GM19023 (cell line): ENCODE measurements around the gene TP53AIP1.
"Not testable (repeated sequence)": the region's sequence is repeated elsewhere in the genome, so short reads cannot be mapped to it uniquely, and the experiment has no call there.

ENCODE experiments used
- ATAC-seq: cut with Tn5 transposase; IDR thresholded peaks from one replicate; pipeline ENCODE4 v1.9.1; 2021; ENCODE audit warnings: mild to moderate bottlenecking, moderate library complexity; ENCODE audit not compliant: unreplicated experiment

Gene TP53AIP1

DNA sequence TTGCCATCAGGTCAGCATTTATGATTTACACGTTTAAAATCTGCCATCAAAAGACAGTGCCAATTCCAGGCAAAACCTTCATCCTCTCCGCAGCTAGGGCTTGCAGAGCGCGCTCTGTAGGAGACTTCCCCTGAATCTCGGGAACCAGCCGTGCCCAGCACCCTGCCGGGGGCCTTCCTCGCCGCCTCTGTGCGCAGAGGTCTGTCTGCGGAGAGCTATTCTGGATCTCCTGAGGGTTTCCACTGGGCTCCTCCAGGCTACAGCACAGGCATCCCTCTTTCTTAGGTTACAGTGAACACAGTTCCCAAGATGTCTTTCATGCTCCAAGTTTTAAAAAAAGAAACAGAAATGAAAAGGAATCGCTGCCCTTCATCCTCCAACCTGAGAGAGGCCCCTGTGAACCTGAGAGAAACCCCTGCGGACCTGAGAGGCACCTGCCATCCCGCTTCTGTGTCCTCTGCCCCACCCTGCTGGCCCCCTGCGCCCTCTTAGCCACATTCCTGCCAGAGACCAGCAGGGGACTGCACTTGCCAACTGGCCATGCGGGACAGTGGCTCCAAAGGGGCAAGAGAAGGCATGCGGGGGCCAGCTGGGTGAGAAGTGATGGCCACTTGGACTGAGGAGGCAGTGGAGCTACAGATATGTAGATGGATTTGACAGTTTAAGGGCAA, 16.1 kb downstream of the TP53AIP1 start:
- no peak for ATAC-seq

DNA sequence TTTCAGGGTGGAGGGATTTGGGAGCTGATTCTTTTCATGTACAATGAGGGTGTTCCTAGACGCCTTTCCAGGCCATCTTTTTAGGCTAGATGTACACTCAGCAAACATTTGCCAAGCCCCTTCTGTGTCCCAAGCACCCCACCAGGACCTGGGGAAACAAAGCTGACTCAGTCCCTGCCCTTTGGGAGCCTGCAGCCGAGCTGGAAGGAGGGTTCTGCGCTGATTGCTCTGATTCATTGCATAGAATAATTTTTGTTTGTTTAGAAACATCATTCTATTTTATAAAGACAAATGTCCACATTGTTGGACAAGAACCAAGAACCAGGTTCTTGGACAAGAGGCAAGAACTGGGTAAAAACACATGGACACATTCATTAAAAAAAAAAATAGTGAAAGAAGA, 16.7 kb downstream of the TP53AIP1 start:
- ATAC-seq: no peak

DNA sequence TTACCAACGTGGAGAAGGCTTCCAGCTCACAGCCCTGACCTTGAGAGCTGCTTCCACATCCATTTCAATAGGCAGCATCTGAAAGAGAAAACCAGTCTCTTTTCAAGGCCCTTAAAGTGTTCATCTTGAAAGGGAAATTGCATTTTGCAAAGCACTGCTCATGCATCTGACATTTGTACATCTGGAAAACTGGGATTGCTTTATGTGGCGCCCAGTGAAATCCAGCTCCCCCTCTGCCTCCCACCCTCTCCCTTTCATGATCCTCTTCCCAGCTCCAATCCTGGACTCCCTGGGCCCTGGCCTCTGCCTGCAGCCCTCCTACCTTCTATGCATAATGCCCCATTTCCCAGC, 17.4 kb downstream of the TP53AIP1 start:
- ATAC-seq: no peak

DNA sequence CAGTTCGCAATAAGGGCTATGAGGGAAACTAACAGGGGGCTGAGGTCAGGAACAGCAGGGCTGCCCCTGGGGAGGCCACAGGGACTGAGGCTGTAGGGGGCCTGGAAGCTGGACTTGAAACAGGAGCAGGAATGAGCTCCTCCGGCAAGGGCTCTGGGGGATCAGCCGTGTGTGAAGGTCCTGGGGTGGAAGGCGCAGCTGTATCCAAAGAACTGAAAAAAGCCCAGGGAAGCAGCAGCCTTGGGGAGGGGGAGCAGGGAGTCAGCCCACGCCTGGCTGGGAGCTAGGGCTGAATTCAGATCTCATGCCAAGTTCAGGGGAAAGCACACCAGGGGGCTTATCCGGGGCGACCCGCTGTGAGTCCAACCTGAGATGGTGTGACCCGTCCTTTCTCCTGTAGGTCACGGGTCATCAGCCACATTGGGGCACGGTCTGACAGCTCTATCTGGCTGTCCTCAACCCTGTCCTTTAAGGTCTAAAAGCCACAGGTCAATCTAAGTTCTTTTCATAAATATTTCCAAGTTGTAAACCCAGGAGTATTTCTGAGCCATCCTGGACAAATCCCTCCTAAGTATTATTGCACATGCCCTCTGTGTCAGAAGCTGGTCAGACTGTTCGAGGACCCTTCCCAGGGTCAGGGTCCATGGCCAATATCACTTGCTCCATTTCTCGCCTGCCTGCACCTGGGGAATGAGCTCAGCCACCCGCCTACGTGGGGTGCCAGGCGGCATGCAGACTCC, 18.0 kb downstream of the TP53AIP1 start:
- ATAC-seq: no peak

DNA sequence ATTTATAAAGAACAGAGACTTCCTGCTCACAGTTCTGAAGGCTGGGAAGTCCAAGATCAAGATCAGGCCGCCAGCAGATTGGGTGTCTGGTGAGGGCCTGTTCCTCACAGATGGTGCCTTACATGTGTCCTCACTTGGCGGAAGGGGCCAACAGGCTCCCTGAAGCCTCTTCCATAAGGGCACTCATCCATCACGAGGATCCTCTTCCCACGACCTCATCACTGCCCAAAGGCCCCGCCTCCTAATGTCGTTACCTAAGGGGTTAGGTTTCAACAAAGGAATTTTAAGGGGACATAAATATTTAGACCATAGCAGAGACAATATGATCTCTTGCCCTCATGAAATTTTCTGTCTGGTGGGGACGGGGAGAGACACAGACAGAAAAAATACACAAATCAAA, 18.6 kb downstream of the TP53AIP1 start:
- no peak for ATAC-seq

DNA sequence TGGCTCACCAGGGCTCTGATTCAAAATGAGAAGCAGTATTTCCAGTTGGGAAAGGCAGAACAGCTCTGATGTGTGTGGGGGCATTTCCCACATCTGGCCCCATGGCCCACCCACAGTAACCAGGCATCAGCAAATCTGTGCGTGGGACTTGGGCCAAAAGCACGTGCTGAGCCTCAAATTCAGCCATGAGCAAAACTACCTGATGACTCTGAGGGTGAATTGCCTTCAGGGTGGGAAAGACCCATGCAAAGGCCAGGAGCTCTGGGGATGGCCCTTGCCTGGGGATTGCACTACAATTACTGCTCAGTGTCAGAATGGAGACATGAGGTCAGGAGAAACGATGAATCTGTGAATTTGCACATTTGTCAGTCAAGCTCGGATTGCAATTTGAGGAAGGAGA, 20.9 kb downstream of the TP53AIP1 start:
- ATAC-seq: no peak

DNA sequence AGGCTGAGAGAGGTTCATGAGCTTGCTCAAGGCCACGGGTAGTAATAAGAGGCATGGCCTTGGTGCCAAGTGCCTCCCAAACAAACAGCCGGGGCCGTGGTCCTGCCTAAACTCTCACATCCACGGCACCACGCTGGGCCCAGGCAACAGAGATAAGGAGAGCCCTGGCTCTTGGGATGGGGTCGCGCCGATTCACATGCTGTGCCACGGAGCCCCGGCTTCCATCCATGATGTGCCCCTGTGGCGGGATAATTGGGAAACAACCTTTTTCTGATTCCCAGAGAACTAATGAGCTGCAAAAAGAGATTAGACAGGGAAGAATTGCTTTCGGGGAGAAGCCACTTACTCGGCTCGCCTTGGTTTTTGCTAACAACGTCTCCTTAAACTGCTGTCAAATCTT, 22.0 kb downstream of the TP53AIP1 start:
- ATAC-seq: no peak

DNA sequence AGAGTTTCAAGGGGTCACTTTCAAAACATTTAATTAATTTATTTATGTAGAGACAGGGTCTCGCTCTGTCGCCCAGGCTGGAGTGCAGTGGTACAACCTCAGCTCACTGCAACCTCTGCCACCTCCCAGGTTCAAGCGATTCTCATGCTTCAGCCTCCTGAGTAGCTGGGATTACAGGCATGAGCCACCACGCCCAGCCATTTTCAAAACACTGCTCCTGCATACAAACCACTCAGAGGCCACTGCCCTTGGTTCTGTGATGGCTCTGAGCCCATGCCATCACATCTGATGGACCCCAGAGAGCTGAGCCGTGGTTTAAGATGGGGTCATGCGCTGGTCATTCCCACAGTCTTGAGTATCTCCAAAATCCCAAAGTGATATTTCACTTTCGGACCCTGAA, 23.0 kb downstream of the TP53AIP1 start:
- not testable (repeated sequence) for ATAC-seq

DNA sequence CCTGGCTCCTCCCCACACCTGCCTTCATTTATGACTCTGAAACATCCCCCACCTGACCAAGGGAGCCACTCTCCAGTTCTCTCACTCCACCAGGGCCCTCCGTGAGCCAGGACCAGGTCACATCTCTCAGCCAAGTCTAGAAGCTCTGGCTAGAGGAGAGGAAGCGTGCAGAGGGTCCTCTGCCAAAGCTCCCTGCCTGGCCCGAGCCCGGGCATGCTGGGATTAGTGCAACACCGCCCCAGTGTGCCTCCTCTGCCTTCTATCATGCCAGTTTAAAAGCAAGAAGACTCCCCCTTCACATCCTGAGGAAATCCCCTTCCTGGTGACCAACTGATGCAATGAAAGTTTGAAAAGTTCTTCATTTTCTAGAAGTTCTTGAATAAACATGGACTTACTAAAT, 23.5 kb downstream of the TP53AIP1 start:
- no peak for ATAC-seq

DNA sequence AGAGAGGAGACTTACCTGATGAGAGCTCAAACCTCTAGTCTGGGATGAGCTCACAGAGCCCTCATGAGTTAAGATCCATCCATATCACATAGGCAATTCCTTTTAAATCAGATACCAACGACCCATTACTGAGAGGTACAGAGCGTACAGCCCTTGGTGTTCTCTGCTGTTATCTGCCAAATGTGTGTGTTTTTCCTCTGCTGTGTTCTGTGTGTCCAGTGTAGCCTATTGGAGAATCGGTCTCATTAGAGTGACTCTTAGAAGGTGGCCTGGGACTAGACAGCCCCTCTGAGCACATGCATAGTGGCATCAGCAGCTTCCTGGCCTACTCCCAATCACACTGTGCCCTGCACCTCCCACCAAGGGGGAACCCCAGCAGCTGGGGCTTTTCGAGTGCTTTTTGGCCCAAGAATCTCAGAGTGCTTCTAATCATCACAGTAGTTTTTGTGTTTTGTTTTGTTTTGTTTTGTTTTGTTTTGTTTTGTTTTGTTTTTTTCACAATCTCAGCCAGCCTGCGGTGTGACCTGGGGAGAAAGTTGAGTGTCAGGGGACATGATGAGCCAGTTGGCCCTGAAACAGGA, 25.4 kb downstream of the TP53AIP1 start:
- ATAC-seq: no peak

DNA sequence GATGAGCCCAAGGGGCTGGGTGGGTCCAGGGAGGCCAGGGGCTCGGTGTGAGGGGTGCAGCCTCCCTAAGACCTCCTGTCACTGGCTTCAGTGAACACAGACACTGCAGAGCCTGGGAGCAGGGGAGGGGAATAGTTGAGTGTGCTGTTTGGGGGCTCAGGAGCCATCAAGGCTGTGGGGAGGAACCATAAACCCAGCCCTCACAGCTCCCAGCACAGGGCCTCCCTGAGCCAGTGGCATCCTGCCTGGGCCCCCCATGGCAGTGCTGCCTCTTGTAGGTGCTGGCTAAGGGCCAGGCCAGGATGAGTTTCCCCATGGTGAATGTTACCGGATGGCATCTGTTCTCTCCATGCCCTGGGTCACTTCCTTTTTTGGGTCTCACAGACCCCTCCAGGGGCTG, 26.0 kb downstream of the TP53AIP1 start:
- no peak for ATAC-seq

DNA sequence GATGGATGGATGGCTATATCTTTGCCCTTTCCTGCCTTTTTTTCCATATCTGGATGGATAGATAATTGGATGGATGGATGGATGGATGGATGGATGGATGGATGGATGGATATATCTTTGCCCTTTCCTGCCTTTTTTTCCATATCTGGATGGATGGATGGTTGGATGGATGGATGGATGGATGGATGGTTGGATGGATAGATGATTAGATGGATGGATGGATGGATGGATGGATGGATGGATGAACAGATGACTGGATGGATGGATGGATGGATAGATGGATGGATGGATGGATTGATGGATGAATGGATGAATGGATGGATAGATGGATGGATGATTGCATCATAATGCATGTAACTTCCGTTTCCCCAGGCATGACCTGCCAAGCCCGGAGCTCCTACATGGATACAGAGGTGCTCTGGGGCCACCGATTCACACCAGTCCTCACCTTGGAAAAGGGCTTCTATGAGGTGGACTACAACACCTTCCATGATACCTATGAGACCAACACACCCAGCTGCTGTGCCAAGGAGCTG, 26.6 kb downstream of the TP53AIP1 start:
- no peak for ATAC-seq

DNA sequence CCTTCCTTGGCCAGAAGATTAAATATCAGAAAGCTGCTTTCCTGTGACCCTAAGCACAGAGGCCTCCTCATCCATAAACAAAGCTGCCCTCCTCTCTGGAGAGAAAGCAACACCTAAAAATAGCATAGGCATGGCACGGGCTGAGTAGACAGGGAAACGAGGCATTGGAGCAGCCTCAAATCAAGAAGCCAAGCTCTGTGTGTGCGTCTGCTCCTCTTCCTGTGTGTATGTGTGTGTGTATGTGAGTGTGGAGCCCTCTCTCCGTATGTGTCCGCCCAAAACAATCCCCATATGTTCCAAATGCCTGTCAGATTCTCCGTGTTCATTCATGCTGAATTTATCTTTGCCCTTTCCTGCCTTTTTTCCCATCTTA, 27.5 kb downstream of the TP53AIP1 start:
- ATAC-seq: no peak

DNA sequence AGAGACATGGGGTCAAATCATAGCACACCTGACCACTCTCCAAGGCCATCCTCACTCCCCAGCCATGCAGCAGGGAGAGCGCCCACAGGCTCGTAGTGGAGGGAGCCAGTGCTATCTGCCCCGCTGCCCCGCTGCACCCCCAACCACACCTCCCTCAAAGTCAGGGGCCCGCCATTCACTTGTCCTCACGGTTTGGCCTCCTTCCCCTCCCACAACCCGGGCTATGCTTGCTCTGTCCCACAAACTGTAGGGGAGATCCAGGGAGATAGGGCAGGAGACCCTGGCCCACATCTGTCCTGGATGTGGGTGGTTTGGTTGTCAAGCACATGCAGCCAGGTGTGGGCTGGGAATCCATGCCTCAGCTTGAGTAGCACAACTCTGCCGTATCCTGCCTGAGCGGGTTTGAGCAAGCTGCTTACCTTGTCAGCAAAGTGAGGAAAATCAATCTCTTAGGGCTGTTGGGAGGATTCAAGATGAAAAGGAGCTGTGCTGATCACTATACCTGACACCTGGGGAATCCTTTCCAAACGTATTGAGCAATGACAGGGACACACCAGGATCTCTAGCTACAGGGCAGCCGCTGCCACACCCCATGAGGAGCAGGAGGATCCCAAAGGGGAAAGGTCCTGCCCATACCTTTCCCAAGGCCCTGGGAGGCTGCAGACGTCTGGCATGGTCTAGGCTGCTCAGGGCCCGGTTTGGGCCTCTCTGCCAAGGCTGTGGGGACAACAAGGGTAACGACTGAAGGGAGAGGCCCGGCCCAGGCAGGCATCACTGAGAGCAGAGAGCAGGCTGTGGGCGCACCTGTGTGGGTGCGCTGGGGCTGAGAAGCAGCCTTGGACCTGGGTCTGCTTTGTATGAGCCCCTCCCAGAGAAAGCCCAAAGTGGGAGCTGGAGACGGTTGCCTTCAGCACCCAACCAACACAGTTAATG, 28.2 kb downstream of the TP53AIP1 start:
- ATAC-seq: no peak

DNA sequence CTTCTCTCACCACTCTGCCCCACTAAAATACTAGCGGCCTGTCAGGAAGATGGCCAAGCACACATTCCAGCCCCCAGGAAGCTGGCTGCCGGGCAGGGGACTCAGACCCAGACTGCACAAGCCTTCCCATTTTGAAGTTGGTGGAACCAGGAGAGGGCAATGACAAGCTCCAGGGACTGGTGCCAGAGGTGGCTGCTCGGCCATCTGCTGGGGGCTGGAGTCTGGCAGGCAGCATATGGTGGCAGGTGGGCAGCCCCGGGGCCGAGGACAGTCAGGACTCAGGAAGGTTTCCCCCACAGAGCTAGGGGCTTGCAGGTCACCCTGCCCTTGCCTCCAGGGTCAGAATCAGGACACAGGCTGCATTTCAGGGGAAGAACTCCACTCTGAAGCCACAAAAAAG, 28.9 kb downstream of the TP53AIP1 start:
- no peak for ATAC-seq

DNA sequence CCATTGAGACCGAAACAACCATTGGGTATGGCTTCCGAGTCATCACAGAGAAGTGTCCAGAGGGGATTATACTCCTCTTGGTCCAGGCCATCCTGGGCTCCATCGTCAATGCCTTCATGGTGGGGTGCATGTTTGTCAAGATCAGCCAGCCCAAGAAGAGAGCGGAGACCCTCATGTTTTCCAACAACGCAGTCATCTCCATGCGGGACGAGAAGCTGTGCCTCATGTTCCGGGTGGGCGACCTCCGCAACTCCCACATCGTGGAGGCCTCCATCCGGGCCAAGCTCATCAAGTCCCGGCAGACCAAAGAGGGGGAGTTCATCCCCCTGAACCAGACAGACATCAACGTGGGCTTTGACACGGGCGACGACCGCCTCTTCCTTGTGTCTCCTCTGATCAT, 31.0 kb downstream of the TP53AIP1 start:
- ATAC-seq: no peak

DNA sequence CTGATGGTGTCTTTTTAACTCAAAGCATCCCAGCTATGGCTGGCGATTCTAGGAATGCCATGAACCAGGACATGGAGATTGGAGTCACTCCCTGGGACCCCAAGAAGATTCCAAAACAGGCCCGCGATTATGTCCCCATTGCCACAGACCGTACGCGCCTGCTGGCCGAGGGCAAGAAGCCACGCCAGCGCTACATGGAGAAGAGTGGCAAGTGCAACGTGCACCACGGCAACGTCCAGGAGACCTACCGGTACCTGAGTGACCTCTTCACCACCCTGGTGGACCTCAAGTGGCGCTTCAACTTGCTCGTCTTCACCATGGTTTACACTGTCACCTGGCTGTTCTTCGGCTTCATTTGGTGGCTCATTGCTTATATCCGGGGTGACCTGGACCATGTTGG, 31.4 kb downstream of the TP53AIP1 start:
- ATAC-seq: no peak

DNA sequence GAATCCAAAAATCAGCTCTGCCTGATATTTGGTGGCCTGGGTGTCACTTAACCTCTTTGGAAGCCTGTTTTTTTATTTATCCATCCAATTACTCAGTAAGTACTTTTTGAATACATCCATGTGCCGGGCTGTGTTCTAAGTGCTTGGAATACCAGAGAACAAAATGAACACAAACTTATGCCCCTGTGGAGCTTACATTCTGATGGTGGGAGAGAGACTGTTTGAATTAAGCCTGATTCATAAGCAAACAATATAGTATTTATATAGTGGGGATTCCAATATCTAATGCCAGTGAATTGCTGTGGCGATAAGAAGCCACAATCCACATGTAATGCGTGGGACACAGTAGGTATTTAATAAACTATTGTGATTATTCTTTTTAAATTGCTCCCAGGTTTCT, 32.1 kb downstream of the TP53AIP1 start:
- no peak for ATAC-seq

DNA sequence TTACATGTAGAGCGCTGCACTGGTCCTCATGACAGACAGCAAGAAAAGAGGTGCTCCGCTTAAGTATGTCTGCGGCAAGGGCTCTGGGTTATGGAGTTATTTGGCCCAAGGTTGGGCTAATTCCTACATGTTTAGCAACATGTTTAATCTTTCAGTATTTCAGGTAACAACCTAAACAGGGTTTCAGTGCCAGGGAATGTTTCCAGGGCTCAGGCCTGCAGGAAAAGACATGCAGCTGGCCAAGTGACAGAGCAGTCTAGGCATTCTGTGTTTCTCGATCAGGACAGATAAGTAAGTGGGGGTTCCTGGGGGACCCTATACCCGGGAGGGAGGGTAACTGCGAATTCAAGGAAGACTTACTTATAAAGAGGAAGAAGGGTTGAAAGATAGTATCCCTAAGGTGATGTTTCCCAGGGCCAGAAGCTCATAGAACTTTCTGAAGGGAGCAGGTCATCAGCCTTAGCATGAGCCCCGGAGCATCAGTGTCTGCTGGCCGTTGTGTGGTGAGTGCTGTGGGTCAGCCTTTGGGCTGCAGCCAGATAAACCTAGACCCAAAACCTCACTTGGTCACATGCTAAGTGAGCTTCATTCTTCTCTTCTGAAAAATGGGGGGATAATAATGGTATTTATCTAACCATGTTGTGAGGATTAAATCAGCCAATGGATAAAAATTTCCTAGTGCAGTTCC, 33.1 kb downstream of the TP53AIP1 start:
- no peak for ATAC-seq

DNA sequence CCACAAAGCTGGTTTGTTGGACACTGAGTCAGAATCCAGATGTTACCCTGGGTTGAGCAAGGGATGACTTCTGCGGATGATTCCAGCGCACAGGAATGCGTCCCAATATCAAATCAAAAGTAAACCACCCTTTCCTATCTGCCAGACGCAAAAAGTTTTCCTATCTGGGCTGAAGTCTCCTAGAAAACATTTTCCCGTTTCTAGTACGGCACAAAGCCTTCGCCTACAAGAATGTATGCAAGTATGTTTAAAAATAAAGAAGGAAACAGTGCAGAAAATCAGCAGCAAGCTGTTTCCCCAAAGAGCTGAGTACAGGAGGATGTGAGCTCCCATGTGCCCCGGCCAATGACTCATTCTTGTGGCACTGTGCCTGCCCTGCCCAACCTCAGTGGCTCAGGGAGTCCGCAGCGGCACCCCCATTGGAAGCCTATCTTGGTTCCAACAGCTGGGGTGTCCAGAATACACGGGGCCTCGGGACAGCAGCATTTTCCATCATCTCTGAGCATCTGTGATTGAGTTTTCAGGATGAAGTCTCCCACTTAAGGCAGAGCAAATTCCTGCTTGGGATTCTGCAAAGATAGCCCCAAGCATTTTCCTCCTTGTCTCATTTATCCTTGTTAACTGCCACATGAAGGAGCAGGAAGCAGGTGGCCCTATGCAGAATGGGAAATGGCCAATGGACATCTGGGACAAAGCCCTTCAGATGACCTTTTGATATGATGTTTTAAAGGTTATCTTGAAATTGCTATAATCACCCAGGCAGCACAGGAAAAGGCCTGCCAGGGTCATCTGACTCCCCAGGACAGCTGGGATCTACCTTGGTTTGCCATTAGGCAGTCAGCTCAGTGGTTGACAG, 34.1 kb downstream of the TP53AIP1 start:
- ATAC-seq: no peak
